GM18507 (cell line): Measurements from ENCODE around the gene ATP5MC2.
"Not testable (repeated sequence)": the region's sequence is repeated elsewhere in the genome, so short reads cannot be mapped to it uniquely, and the experiment has no call there.

Experiments used
- DNase-seq: peaks from one replicate; pipeline ENCODE4 v3.0.0; 2011; ENCODE audit warnings: low read depth; ENCODE audit not compliant: insufficient read length; ENCODE audit errors: extremely low spot score
- FAIRE-seq: peaks from 2 replicates; lab custom pipeline; 2011; peaks lifted over from hg19 to GRCh38; lab: Jason Lieb, UNC

Gene ATP5MC2

GRCh38 chr12:53675701-53676607 lies at the start of gene ATP5MC2:
ATP5MC2 (minus strand) TSS chr12:53676083; CDS start chr12:53672614, 3,469 bp downstream.
- peak; percentile 99 for FAIRE-seq

DNA sequence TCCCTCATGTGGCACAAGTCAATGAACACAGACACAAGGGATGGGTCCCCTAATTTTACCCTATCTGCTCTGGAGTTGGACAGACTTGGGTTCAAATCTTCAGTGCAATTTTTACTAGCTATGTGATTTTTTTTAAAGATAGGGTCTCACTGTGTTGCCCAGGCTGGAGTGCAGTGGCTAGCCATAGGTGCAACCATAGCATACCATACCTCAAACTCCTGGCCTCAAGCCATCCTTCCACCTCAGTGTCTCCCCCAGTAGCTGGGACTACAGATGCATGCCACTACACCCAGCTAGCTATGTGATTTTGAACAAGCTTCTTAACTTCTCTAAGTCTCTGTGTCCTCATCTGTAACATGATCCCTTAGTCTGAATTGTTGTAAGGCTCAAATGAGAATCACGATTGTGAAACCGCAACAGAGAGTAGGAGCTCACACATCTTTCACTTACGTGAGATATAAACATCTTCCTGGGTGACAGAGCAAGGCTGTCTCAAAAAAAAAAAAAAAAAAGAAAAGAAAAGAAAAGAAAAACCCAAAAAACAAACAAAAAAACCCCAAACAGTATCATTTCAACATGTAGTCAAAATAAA lies 46.7 kb upstream of the ATP5MC2 start:
- FAIRE-seq: no peak
- no peak for DNase-seq

More at GRCh38 chr12:53675701-53676607, at the start of gene ATP5MC2:
- peak; percentile 98 for DNase-seq

- FAIRE-seq (no peak), DNase-seq (no peak)
Observed at GRCh38 chr12:53720946-53721345, 45.1 kb upstream of the ATP5MC2 start.

DNA sequence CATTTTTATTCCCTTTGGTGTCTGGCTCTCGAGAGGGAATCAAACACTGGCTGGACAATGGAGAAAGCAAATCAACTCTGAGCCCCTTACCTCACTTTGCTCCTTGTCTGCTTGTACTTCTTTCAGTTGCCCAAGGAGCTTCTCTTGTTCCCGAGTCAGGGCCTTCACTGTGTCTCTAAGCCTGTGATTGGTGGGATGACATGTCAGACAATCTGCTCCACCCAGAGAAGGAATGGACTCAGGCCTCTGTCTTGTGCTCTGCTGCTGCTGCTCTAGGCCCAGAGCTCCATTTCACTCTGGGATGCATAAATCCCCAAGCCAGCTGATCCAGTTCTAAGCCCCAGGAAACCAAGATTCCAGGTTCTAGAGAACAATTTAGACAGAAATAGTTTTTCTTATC lies 43.8 kb upstream of the ATP5MC2 start:
- DNase-seq (no peak), FAIRE-seq (no peak)

DNA sequence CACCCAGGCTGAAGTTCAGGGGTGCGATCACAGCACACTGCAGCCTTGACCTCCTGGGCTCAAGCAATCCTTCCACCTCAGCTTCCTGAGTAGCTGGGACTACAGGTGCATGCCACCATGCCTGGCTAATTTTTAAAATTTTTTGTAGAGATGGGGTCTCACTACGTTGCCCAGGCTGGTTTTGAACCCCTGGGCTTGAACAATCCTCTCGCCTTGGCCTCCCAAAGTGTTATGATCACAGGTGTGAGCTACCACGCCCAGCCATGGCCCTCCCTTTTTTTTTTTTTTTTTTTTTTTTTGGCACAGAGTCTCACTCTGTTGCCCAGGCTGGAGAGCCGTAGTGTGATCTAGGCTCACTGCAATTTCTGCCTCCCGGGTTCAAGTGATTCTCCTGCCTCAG lies 42.7 kb upstream of the ATP5MC2 start:
- DNase-seq, FAIRE-seq: not testable (repeated sequence)

- no peak for FAIRE-seq
- DNase-seq: no peak
Observed at GRCh38 chr12:53717319-53717718, 41.4 kb upstream of the ATP5MC2 start.

DNA sequence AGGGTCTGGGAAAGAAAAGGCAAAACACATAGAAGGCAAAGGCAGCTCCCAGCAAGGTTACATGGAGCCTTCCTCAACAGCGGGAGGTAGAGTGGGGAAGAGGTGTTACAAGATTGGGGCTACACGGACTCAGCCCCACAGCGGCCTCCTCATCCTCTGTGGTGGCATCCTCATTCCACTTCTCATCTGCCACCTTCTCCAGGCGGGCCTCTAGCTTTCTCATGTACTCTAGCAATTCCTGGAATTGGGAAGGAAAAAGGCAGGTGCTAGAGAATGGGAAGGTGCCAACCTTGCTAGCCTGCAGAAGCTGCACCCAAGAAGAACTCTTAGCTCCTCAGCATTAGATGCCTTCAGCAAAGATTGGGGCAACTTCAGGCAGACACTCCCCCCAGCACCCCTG lies 38.1 kb upstream of the ATP5MC2 start:
- DNase-seq: no peak
- FAIRE-seq: no peak

- no peak for DNase-seq
- no peak for FAIRE-seq
Observed at GRCh38 chr12:53713516-53713915, 37.6 kb upstream of the ATP5MC2 start.

GRCh38 chr12:53712059-53712643 lies 36.3 kb upstream of the ATP5MC2 start:
- FAIRE-seq (no peak), DNase-seq (no peak)

- DNase-seq (no peak), FAIRE-seq (no peak)
Observed at GRCh38 chr12:53710091-53710490, 34.2 kb upstream of the ATP5MC2 start.

- DNase-seq: no peak
- no peak for FAIRE-seq
Observed at GRCh38 chr12:53709671-53710070, 33.8 kb upstream of the ATP5MC2 start.

- DNase-seq (no peak), FAIRE-seq (no peak)
Observed at GRCh38 chr12:53706080-53706479, 30.2 kb upstream of the ATP5MC2 start.

- FAIRE-seq (no peak), DNase-seq (no peak)
Observed at GRCh38 chr12:53703756-53704155, 27.9 kb upstream of the ATP5MC2 start.

- DNase-seq: peak; percentile 59
- FAIRE-seq: peak; percentile 83
Observed at GRCh38 chr12:53701518-53702264, 25.8 kb upstream of the ATP5MC2 start.

GRCh38 chr12:53700567-53700966 lies 24.7 kb upstream of the ATP5MC2 start:
- FAIRE-seq: no peak
- no peak for DNase-seq

GRCh38 chr12:53699678-53700025 lies 23.8 kb upstream of the ATP5MC2 start:
- DNase-seq: no peak
- no peak for FAIRE-seq

- no peak for FAIRE-seq
Observed at GRCh38 chr12:53698948-53699677, 23.2 kb upstream of the ATP5MC2 start.

GRCh38 chr12:53696655-53697331 lies 20.9 kb upstream of the ATP5MC2 start:
- FAIRE-seq (no peak), DNase-seq (no peak)

More at GRCh38 chr12:53698948-53699677, 23.2 kb upstream of the ATP5MC2 start:
- no peak for DNase-seq

DNA sequence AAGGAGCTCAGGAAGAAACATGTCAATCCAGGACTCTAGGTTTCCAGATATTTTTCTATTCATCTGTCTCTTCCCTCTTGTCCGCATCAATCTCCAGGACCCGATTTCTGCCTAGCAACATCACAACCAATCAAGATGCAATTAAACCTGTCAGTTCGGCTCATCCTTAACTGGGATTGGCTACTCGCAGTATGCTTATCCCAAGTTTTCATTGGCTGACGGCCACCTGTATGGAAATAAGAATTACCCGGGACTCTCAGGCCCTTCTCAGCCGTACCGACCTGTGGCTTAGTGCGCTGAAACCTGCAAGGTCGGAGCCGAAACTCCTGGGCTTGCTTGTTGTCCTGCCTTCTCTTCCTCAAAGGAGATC lies 20.4 kb upstream of the ATP5MC2 start:
- DNase-seq (peak; percentile 33), FAIRE-seq (peak; percentile 69)
